Hematopoietic multipotent progenitor cell (in vitro differentiated cells): ENCODE data around the gene VSIG10L. TPM values are rescaled to one million over a fixed set of nuclear protein-coding genes. Genes with fewer than 3 reads are reported as not detected.

Source experiments
- total RNA-seq: library from RNA; depleted of rRNA; stranded (reverse); fragments of >200 nt; gene quantifications from one replicate; pipeline ENCODE4 v1.2.3, GENCODE V29; 2012

VSIG10L gene
- total RNA-seq, 1 donor, result 0.81 TPM

Other genes with a start within 250 kb of the VSIG10L start
- 9.2 TPM for gene CTU1, start 233.7 kb downstream of the VSIG10L start, total RNA-seq
- 0.27 TPM for gene SIGLEC9, start 217.2 kb downstream of the VSIG10L start, total RNA-seq
- under 0.01 TPM for gene SIGLEC7, start 199.8 kb downstream of the VSIG10L start, total RNA-seq
- 9.2 TPM for gene CD33, start 117.1 kb downstream of the VSIG10L start, total RNA-seq
- not detected for gene SIGLECL1, start 91.1 kb downstream of the VSIG10L start, total RNA-seq
- 1.1 TPM for gene IGLON5, start 30.5 kb downstream of the VSIG10L start, total RNA-seq
- 162 TPM for gene ETFB, start 24.2 kb upstream of the VSIG10L start, total RNA-seq
- not detected for gene CLDND2, start 26.9 kb upstream of the VSIG10L start, total RNA-seq
- gene NKG7, start 30.5 kb upstream of the VSIG10L start, total RNA-seq, result 24.0 TPM
- gene LIM2, start 45.8 kb upstream of the VSIG10L start, total RNA-seq, result not detected
- gene C19orf84, start 48.5 kb upstream of the VSIG10L start, total RNA-seq, result 0.27 TPM
- 6.7 TPM for gene SIGLEC10, start 75.5 kb upstream of the VSIG10L start, total RNA-seq
- 0.27 TPM for gene SIGLEC8, start 116.3 kb upstream of the VSIG10L start, total RNA-seq
- gene CEACAM18, start 136.4 kb upstream of the VSIG10L start, total RNA-seq, result not detected
- 1.1 TPM for gene SIGLEC12, start 159.7 kb upstream of the VSIG10L start, total RNA-seq
- gene SIGLEC6, start 189.5 kb upstream of the VSIG10L start, total RNA-seq, result 0.54 TPM
- gene ZNF175, start 229.1 kb upstream of the VSIG10L start, total RNA-seq, result 2.7 TPM